GM19023 (cell line): ENCODE measurements around the gene WFIKKN1.

Experiments used
- ATAC-seq: cut with Tn5 transposase; IDR thresholded peaks from one replicate; pipeline ENCODE4 v1.9.1; 2021; ENCODE audit warnings: mild to moderate bottlenecking, moderate library complexity; ENCODE audit not compliant: unreplicated experiment

WFIKKN1 gene

GRCh38 chr16:651844-652243 lies 21.1 kb downstream of the WFIKKN1 start:
- no peak for ATAC-seq

GRCh38 chr16:652454-653305 lies 21.9 kb downstream of the WFIKKN1 start:
- no peak for ATAC-seq

GRCh38 chr16:654034-654433 lies 23.2 kb downstream of the WFIKKN1 start:
- ATAC-seq = no peak

- ATAC-seq = no peak
These were observed 26.7 kb downstream of the WFIKKN1 start for GRCh38 chr16:657487-657886.

- ATAC-seq = no peak
These were observed 28.1 kb downstream of the WFIKKN1 start for GRCh38 chr16:658679-659571.

GRCh38 chr16:659618-660017 lies 28.8 kb downstream of the WFIKKN1 start:
- no peak for ATAC-seq

- no peak for ATAC-seq
These were observed 29.3 kb downstream of the WFIKKN1 start for GRCh38 chr16:660132-660458.

- no peak for ATAC-seq
These were observed 29.8 kb downstream of the WFIKKN1 start for GRCh38 chr16:660459-661183.

- ATAC-seq = no peak
These were observed 30.5 kb downstream of the WFIKKN1 start for GRCh38 chr16:661184-661821.

- no peak for ATAC-seq
These were observed 31.3 kb downstream of the WFIKKN1 start for GRCh38 chr16:662095-662494.

GRCh38 chr16:662597-662996 lies 31.8 kb downstream of the WFIKKN1 start:
- ATAC-seq = no peak

- ATAC-seq = no peak
These were observed 35.8 kb downstream of the WFIKKN1 start for GRCh38 chr16:666572-666971.

- ATAC-seq = no peak
These were observed 36.5 kb downstream of the WFIKKN1 start for GRCh38 chr16:667113-667779.

- peak; percentile 91 for ATAC-seq
These were observed 37.2 kb downstream of the WFIKKN1 start, which contains the start of gene RHOT2 for GRCh38 chr16:667780-668518. RHOT2 (plus strand) TSS chr16:668132; CDS start chr16:668200, 68 bp downstream.

- no peak for ATAC-seq
These were observed 37.9 kb downstream of the WFIKKN1 start for GRCh38 chr16:668519-669171.

GRCh38 chr16:669666-670065 lies 38.9 kb downstream of the WFIKKN1 start:
- no peak for ATAC-seq

- no peak for ATAC-seq
These were observed 39.9 kb downstream of the WFIKKN1 start for GRCh38 chr16:670485-671352.
